ENCODE measurements around the gene RGS3.

The RGS3 gene

DNA sequence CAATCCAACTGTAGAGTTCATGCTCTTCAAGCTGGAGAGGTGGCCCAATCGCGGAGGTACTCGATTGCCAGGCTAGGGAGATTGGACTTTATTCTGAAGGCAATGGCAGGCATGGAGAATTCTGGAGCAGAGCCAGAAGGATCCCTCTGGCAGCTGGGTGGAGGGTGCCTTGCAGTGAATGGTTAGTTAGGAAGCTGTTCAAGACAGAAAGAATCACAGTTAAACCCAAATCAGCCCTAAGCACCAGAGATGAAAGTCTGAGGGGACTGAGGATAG, 182.4 kb downstream of the RGS3 start:
- in situ Hi-C loops (cut with MboI; ENCODE audit: low sequenced_read_pairs, unreplicated experiment): no loop called here
- TF ChIP-seq, protein P1, sequence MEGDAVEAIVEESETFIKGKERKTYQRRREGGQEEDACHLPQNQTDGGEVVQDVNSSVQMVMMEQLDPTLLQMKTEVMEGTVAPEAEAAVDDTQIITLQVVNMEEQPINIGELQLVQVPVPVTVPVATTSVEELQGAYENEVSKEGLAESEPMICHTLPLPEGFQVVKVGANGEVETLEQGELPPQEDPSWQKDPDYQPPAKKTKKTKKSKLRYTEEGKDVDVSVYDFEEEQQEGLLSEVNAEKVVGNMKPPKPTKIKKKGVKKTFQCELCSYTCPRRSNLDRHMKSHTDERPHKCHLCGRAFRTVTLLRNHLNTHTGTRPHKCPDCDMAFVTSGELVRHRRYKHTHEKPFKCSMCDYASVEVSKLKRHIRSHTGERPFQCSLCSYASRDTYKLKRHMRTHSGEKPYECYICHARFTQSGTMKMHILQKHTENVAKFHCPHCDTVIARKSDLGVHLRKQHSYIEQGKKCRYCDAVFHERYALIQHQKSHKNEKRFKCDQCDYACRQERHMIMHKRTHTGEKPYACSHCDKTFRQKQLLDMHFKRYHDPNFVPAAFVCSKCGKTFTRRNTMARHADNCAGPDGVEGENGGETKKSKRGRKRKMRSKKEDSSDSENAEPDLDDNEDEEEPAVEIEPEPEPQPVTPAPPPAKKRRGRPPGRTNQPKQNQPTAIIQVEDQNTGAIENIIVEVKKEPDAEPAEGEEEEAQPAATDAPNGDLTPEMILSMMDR (IDR thresholded peaks at IDR 0.05; ENCODE audit: borderline replicate concordance, control extremely low read depth, extremely low read depth, insufficient read depth, missing control alignments): no peak

DNA sequence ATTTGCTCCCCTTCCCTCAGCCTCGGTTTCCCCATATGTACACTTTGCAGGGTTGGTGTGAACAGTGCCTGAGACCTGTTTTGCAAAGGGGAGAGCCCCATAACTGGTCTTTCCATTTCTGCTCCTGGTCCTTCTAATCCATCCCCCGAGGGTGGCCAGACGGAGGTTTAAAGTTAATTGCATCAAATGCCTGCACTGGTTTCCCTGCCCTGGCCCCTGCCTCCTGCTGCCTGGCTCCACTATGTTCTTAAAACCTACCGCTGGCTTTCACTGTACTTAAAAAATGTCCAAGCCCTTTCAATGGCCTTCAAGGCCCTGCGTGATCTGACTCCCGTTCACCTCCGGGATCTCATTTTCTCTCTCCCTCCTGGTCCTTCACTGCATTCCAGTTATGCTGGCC, 183.0 kb downstream of the RGS3 start:
- in situ Hi-C loops (cut with MboI; ENCODE audit: low sequenced_read_pairs, unreplicated experiment): no loop called here
- TF ChIP-seq, protein P1 (IDR thresholded peaks at IDR 0.05; ENCODE audit: borderline replicate concordance, control extremely low read depth, extremely low read depth, insufficient read depth, missing control alignments): no peak
- no peak for DNase-seq (ENCODE audit: low spot score)

More for the DNA sequence above, 182.4 kb downstream of the RGS3 start:
- DNase-seq (ENCODE audit: low spot score): no peak

Measured in GM13976 (cell line).